Measurements from ENCODE around the gene BLVRA. TPM values are rescaled to one million over a fixed set of nuclear protein-coding genes. Genes with fewer than 3 reads are reported as not detected.
"Not testable (repeated sequence)": the region's sequence is repeated elsewhere in the genome, so short reads cannot be mapped to it uniquely, and the experiment has no call there.

Gene BLVRA
- total RNA-seq, 1 experiment from 2014 or later = 40.7 TPM

GRCh38 chr7:43810195-43810941 lies 51.9 kb downstream of the BLVRA start:
- peaks cover 12 to 24% of the 10 kb centered on the region in 2 experiments for H3K4me1 Mint-ChIP-seq
- H3K27ac Mint-ChIP-seq; H3K18ac ChIP-seq (ENCODE audit: insufficient read length, low read depth, low read length); H4K8ac ChIP-seq (replicated peaks; ENCODE audit: insufficient read length, low read depth, low read length); H3K27ac ChIP-seq (ENCODE audit: insufficient read length, low read depth, low read length); H3T11ph ChIP-seq (ENCODE audit: low read length); H2BK15ac ChIP-seq (ENCODE audit: low read depth, low read length); H2BK120ac ChIP-seq (ENCODE audit: low read depth, low read length, poor library complexity, severe bottlenecking); H4K5ac ChIP-seq (ENCODE audit: insufficient read length, low read depth, low read length); H3K79me2 ChIP-seq (ENCODE audit: insufficient read depth, low read length); H2BK12ac ChIP-seq (ENCODE audit: insufficient read length, low read depth, low read length); H3K56ac ChIP-seq (ENCODE audit: insufficient read length, low read depth, low read length); H3K27me3 Mint-ChIP-seq (ENCODE audit: low read depth); H3K9ac ChIP-seq (ENCODE audit: extremely low read depth, insufficient read length, low read length); H3K23me2 ChIP-seq (ENCODE audit: insufficient read length, low read depth, low read length, poor library complexity, severe bottlenecking); H2BK5ac ChIP-seq (ENCODE audit: insufficient read length, low read length); H3K27me3 ChIP-seq (ENCODE audit: insufficient read depth, low read length); H3K9me3 ChIP-seq (ENCODE audit: control insufficient read depth, low read depth, low read length); H2BK20ac ChIP-seq (ENCODE audit: low read depth, low read length, poor library complexity, severe bottlenecking); H3K23ac ChIP-seq (ENCODE audit: insufficient read length, low read depth, low read length); H3K4me1 ChIP-seq (ENCODE audit: insufficient read depth, low read length); H2AK5ac ChIP-seq (ENCODE audit: insufficient read length, low read length); H3K4me3 Mint-ChIP-seq; H4K91ac ChIP-seq (ENCODE audit: insufficient read length, low read depth, low read length); H2AFZ ChIP-seq (ENCODE audit: low read length); H3K4ac ChIP-seq (ENCODE audit: low read depth, low read length); H3K14ac ChIP-seq (ENCODE audit: insufficient read depth, low read length); H4K20me1 ChIP-seq (ENCODE audit: control insufficient read depth, insufficient read depth, insufficient read length); H3K79me1 ChIP-seq (ENCODE audit: insufficient read depth, low read depth, low read length, poor library complexity, severe bottlenecking); H3K4me2 ChIP-seq (ENCODE audit: insufficient read depth, insufficient read length, low read length): not testable (repeated sequence)
- TF ChIP-seq, protein P1, sequence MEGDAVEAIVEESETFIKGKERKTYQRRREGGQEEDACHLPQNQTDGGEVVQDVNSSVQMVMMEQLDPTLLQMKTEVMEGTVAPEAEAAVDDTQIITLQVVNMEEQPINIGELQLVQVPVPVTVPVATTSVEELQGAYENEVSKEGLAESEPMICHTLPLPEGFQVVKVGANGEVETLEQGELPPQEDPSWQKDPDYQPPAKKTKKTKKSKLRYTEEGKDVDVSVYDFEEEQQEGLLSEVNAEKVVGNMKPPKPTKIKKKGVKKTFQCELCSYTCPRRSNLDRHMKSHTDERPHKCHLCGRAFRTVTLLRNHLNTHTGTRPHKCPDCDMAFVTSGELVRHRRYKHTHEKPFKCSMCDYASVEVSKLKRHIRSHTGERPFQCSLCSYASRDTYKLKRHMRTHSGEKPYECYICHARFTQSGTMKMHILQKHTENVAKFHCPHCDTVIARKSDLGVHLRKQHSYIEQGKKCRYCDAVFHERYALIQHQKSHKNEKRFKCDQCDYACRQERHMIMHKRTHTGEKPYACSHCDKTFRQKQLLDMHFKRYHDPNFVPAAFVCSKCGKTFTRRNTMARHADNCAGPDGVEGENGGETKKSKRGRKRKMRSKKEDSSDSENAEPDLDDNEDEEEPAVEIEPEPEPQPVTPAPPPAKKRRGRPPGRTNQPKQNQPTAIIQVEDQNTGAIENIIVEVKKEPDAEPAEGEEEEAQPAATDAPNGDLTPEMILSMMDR (conservative IDR thresholded peaks at IDR 0.05) = peak; percentile 78
- WGBS (ENCODE audit: extremely low coverage, insufficient read length, low lambda C conversion rate) = no CpG with 5 or more reads among the region's 16 CpGs
- H3K9me3 Mint-ChIP-seq = peaks cover 5 to 12% of the 10 kb centered on the region in 2 experiments; a peak in 4 of 5 replicates
- peaks cover 15 to 27% (median 23%) of the 10 kb centered on the region in 3 experiments for H3K36me3 Mint-ChIP-seq (ENCODE audit: insufficient read depth in 1 of 3, low read depth in 3 of 3)
- DNase-seq = peak; percentile 69

Data from H9 (cell line).